Measurements from ENCODE around the gene C7orf25. TPM values are rescaled to one million over a fixed set of nuclear protein-coding genes. Genes with fewer than 3 reads are reported as not detected.
A peak's percentile ranks its signal among the peaks of the same experiment; 100 is the strongest.

The C7orf25 gene
- total RNA-seq, 2 donors from 2014 or later, result 1.7 to 3.9 TPM

GRCh38 chr7:42932811-42933591, 21.1 kb upstream of the C7orf25 start:
- H3K36me3 Mint-ChIP-seq, result peaks cover 30 to 44% of the 10 kb centered on the region in 2 donors
- peak overlapping the region; percentile 97 to 100 for H3K27ac Mint-ChIP-seq
- DNase-seq (ENCODE audit: low spot score in 2 of 2) (no peak), ATAC-seq (no peak)
- no peaks in the 10 kb centered on the region for H3K9me3 Mint-ChIP-seq

- Mint-ChIP-seq H3K9me3 (no peaks in the 10 kb centered on the region), H3K27ac (peak within 1 kb of the TSS; percentile 97 to 100), H3K36me3 (peaks cover 30 to 44% of the 10 kb centered on the region in 2 donors)
- peak; percentile 100 for ATAC-seq
- DNase-seq (ENCODE audit: low spot score in 2 of 2), result peak; percentile 86 to 96
Observed at GRCh38 chr7:42931834-42932651, 20.2 kb upstream of the C7orf25 start, which contains the start of the genes MRPL32 and PSMA2. TSS of gene MRPL32 (plus strand) at chr7:42932376. CDS start at chr7:42932387, 11 bp downstream. TSS of gene PSMA2 (minus strand) at chr7:42932174. CDS start at chr7:42932158, 16 bp downstream.

GRCh38 chr7:42931447-42931833, 19.6 kb upstream of the C7orf25 start:
- DNase-seq (ENCODE audit: low spot score in 2 of 2), result no peak
- Mint-ChIP-seq H3K36me3 (peaks cover 30 to 44% of the 10 kb centered on the region in 2 donors), H3K9me3 (no peaks in the 10 kb centered on the region), H3K27ac (peak overlapping the region; percentile 97 to 100)
- no peak for ATAC-seq

- DNase-seq (ENCODE audit: low spot score in 2 of 2) (no peak), ATAC-seq (no peak)
- Mint-ChIP-seq H3K36me3 (peaks cover 30 to 43% of the 10 kb centered on the region in 2 donors), H3K27ac (peak overlapping the region; percentile 97 to 100), H3K9me3 (no peaks in the 10 kb centered on the region)
Observed at GRCh38 chr7:42930889-42931288, 19.0 kb upstream of the C7orf25 start.

- Mint-ChIP-seq H3K27ac (peak overlapping the region in 1 of 2 donors; percentile 20), H3K9me3 (no peaks in the 10 kb centered on the region), H3K36me3 (peaks cover 30 to 46% of the 10 kb centered on the region in 2 donors)
- ATAC-seq (no peak), DNase-seq (ENCODE audit: low spot score in 2 of 2) (no peak)
Observed at GRCh38 chr7:42929449-42929848, 17.6 kb upstream of the C7orf25 start.

GRCh38 chr7:42928754-42929153, 16.9 kb upstream of the C7orf25 start:
- DNase-seq (ENCODE audit: low spot score in 2 of 2) (no peak), ATAC-seq (no peak)
- peaks cover 30 to 42% of the 10 kb centered on the region in 2 donors for H3K36me3 Mint-ChIP-seq
- H3K27ac Mint-ChIP-seq, result peak overlapping the region in 1 of 2 donors; percentile 20
- H3K9me3 Mint-ChIP-seq, result no peaks in the 10 kb centered on the region

GRCh38 chr7:42926204-42926603, 14.3 kb upstream of the C7orf25 start:
- H3K27ac Mint-ChIP-seq, result peak overlapping the region in 1 of 2 donors; percentile 40
- DNase-seq (ENCODE audit: low spot score in 2 of 2) (no peak), ATAC-seq (no peak)
- H3K36me3 Mint-ChIP-seq, result peaks cover 16 to 44% of the 10 kb centered on the region in 2 donors
- H3K9me3 Mint-ChIP-seq, result no peaks in the 10 kb centered on the region

GRCh38 chr7:42925630-42926029, 13.8 kb upstream of the C7orf25 start:
- H3K27ac Mint-ChIP-seq, result peak overlapping the region; percentile 20 to 40
- DNase-seq (ENCODE audit: low spot score in 2 of 2), result no peak
- H3K9me3 Mint-ChIP-seq, result no peaks in the 10 kb centered on the region
- peak; percentile 58 to 64 for ATAC-seq
- H3K36me3 Mint-ChIP-seq, result peaks cover 20 to 46% of the 10 kb centered on the region in 2 donors

GRCh38 chr7:42924223-42924838, 12.5 kb upstream of the C7orf25 start:
- ATAC-seq, result peak in 1 of 2 donors; percentile 34
- Mint-ChIP-seq H3K9me3 (no peaks in the 10 kb centered on the region), H3K27ac (peak overlapping the region; percentile 20 to 74), H3K36me3 (peaks cover 22 to 51% of the 10 kb centered on the region in 2 donors)
- no peak for DNase-seq (ENCODE audit: low spot score in 2 of 2)

GRCh38 chr7:42922017-42922753, 10.3 kb upstream of the C7orf25 start:
- Mint-ChIP-seq H3K9me3 (no peaks in the 10 kb centered on the region), H3K36me3 (peaks cover 25 to 62% of the 10 kb centered on the region in 2 donors), H3K27ac (no peak overlapping the region)
- ATAC-seq (no peak), DNase-seq (ENCODE audit: low spot score in 2 of 2) (no peak)

GRCh38 chr7:42915356-42915755, 3.5 kb upstream of the C7orf25 start:
- Mint-ChIP-seq H3K27ac (peak overlapping the region in 1 of 2 donors; percentile 38), H3K9me3 (no peaks in the 10 kb centered on the region), H3K36me3 (peaks cover 26 to 52% of the 10 kb centered on the region in 2 donors)
- no peak for DNase-seq (ENCODE audit: low spot score in 2 of 2)
- no peak for ATAC-seq

GRCh38 chr7:42914421-42915045, 2.7 kb upstream of the C7orf25 start:
- ATAC-seq, result no peak
- no peaks in the 10 kb centered on the region for H3K9me3 Mint-ChIP-seq
- H3K36me3 Mint-ChIP-seq, result peaks cover 27 to 52% of the 10 kb centered on the region in 2 donors
- H3K27ac Mint-ChIP-seq, result peak overlapping the region; percentile 58 to 90
- no peak for DNase-seq (ENCODE audit: low spot score in 2 of 2)

- DNase-seq (ENCODE audit: low spot score in 2 of 2) (no peak), ATAC-seq (no peak)
- no peaks in the 10 kb centered on the region for H3K9me3 Mint-ChIP-seq
- peak overlapping the region; percentile 58 to 90 for H3K27ac Mint-ChIP-seq
- H3K36me3 Mint-ChIP-seq, result peaks cover 22 to 48% of the 10 kb centered on the region in 2 donors
Observed at GRCh38 chr7:42914009-42914408, 2.1 kb upstream of the C7orf25 start.

- DNase-seq (ENCODE audit: low spot score in 2 of 2) (no peak), ATAC-seq (peak; percentile 20 to 47)
Observed at GRCh38 chr7:42913591-42913990, 1.7 kb upstream of the C7orf25 start.

GRCh38 chr7:42910306-42910705, 1.6 kb downstream of the C7orf25 start:
- no peak overlapping the region for H3K27ac Mint-ChIP-seq
- DNase-seq (ENCODE audit: low spot score in 2 of 2) (no peak), ATAC-seq (no peak)
- H3K9me3 Mint-ChIP-seq, result no peaks in the 10 kb centered on the region
- peaks cover 16 to 37% of the 10 kb centered on the region in 2 donors for H3K36me3 Mint-ChIP-seq

More at GRCh38 chr7:42913591-42913990, 1.7 kb upstream of the C7orf25 start:
- Mint-ChIP-seq H3K27ac (peak overlapping the region; percentile 58 to 90), H3K9me3 (no peaks in the 10 kb centered on the region), H3K36me3 (peaks cover 18 to 47% of the 10 kb centered on the region in 2 donors)
